Hepatocyte (in vitro differentiated cells): ENCODE results near the gene THRSP. TPM values are rescaled to one million over a fixed set of nuclear protein-coding genes. Genes with fewer than 3 reads are reported as not detected.

Experiments
- DNase-seq: peaks from one replicate; pipeline ENCODE4 v3.0.0-alpha.2; 2016; ENCODE audit warnings: low spot score
- H2AFZ ChIP-seq: fragments of 200-600 bp; sonication (generic); 2 replicates; pipeline ENCODE4 v1.6.0; 2016; ENCODE audit warnings: antibody characterized with exemption, mild to moderate bottlenecking
- H3K27ac ChIP-seq: fragments of 200-600 bp; sonication (generic); 2 replicates; pipeline ENCODE4 v1.5.1; 2016; ENCODE audit warnings: mild to moderate bottlenecking
- H3K27me3 ChIP-seq: fragments of 200-600 bp; sonication (generic); 2 replicates; pipeline ENCODE4 v1.6.1; 2016
- H3K36me3 ChIP-seq: fragments of 200-600 bp; sonication (generic); replicated peaks from 2 replicates; pipeline ENCODE4 v1.5.1; 2016; ENCODE audit warnings: low read depth; ENCODE audit not compliant: insufficient read depth
- H3K4me1 ChIP-seq: fragments of 200-600 bp; sonication (generic); 2 replicates; pipeline ENCODE4 v1.5.1; 2016; ENCODE audit warnings: mild to moderate bottlenecking, moderate library complexity; ENCODE audit not compliant: insufficient read depth
- H3K4me2 ChIP-seq: fragments of 200-600 bp; sonication (generic); 2 replicates; pipeline ENCODE4 v1.6.0; 2016
- H3K4me3 ChIP-seq: fragments of 200-600 bp; sonication (generic); 2 replicates; pipeline ENCODE4 v1.5.1; 2016; ENCODE audit warnings: mild to moderate bottlenecking
- H3K79me2 ChIP-seq: fragments of 200-600 bp; sonication (generic); 2 replicates; pipeline ENCODE4 v1.6.0; 2017; ENCODE audit warnings: mild to moderate bottlenecking
- H3K9me2 ChIP-seq: fragments of 200-600 bp; sonication (generic); replicated peaks from 2 replicates; pipeline ENCODE4 v1.6.0; 2017; ENCODE audit warnings: mild to moderate bottlenecking; ENCODE audit not compliant: insufficient read depth
- H3K9me3 ChIP-seq: fragments of 200-600 bp; sonication (generic); 2 replicates; pipeline ENCODE4 v1.5.1; 2016; ENCODE audit warnings: low read depth, mild to moderate bottlenecking
- H4K20me1 ChIP-seq: fragments of 200-600 bp; sonication (generic); 2 replicates; pipeline ENCODE4 v1.6.0; 2016; ENCODE audit warnings: mild to moderate bottlenecking; ENCODE audit not compliant: insufficient read depth, poor library complexity, severe bottlenecking
- EZH2 ChIP-seq: fragments of 200-600 bp; sonication (generic); IDR thresholded peaks from 2 replicates; pipeline ENCODE4 v1.6.1; 2016; ENCODE audit warnings: antibody characterized with exemption, mild to moderate bottlenecking, borderline replicate concordance
- EZH2phosphoT487 ChIP-seq: fragments of 200-600 bp; sonication (generic); IDR thresholded peaks from one replicate; pipeline ENCODE4 v1.6.1; 2018; ENCODE audit warnings: antibody characterized with exemption, mild to moderate bottlenecking, low read depth, moderate library complexity; ENCODE audit not compliant: unreplicated experiment, severe bottlenecking
- WGBS: methylation state at CpG from one replicate; pipeline ENCODE4 v1.1.6; 2016; ENCODE audit warnings: low lambda C conversion rate; ENCODE audit errors: missing lambda C conversion rate; 5-methylcytosine and 5-hydroxymethylcytosine counted together
- polyA plus RNA-seq: library from polyadenylated mRNA; unstranded; fragments of >200 nt; fragmentation: Nextera tagmentation; extraction: Ambion mirVana; gene quantifications from 2 replicates; pipeline ENCODE4 v1.2.1, GENCODE V29; 2016
- total RNA-seq: library from RNA; depleted of rRNA; stranded (reverse); fragments of >200 nt; gene quantifications from 2 replicates; pipeline ENCODE4 v1.2.3, GENCODE V29; 2014
- TF ChIP-seq, protein P1 (sequence below): fragments of 200-600 bp; sonication (generic); IDR thresholded peaks from 2 replicates; pipeline ENCODE4 v1.5.1; 2016; ENCODE audit warnings: antibody characterized with exemption, mild to moderate bottlenecking; ENCODE audit not compliant: poor library complexity

THRSP gene
- total and polyA plus RNA-seq, 2 experiments from 2014 or later = 0.17 TPM

DNA sequence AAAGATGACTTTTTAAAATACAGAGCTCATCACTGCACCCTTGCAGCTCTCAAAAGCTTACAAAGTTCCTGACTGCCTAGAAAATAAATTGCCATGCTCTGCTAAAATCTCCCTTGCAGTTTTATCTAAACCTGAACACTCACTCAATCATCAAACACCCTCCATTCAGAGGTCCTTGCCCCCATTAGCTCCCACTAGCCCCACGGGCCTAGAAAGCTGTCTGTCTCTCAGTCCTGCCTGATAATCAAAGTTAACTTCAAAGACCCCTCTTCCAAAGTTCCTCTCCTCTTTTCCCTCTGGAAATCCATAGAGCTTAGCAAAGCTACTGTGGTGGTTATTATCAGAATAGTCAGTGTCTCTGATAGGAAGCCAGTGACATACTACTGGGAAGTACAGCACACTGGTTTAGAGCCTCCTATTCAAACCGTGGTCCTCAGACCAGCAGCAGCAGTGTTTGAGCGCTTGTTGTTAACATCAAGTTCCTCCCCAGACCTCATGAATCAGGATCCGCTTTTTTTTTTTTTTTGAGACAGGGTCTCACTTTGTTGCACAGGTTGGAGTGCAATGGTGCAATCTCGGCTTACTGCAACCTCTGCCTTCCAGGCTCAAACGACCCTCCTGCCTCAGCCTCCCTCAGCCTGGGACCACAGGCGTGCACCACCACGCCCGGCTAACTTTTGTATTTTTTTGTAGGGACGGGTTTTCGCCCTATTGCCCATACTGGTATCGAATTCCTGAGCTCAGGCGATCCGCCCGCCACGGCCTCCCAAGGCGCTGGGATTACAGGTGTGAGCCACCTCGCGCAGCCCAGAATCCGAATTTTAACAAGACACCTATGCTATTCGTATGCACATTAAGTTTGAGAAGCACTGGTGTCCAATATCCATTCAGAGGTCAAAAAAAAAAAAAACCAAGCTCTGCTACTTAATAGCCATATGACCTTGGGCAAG is 14.8 kb downstream of the THRSP start:
- H3K36me3 ChIP-seq = no peaks in the 10 kb centered on the region
- H3K79me2 ChIP-seq = peaks cover 66% of the 10 kb centered on the region
- no peaks in the 10 kb centered on the region for H3K9me2 ChIP-seq
- WGBS = 34% methylated on average over 21 of the region's 21 CpGs
- peaks cover 29% of the 10 kb centered on the region for H4K20me1 ChIP-seq
- DNase-seq = no peak
- H3K4me3 ChIP-seq = peak overlapping the region; percentile 94
- peak overlapping the region; percentile 95 for H3K4me2 ChIP-seq
- peak overlapping the region; percentile 95 for H2AFZ ChIP-seq
- no peaks in the 10 kb centered on the region for H3K9me3 ChIP-seq
- H3K27me3 ChIP-seq = no peaks in the 10 kb centered on the region
- H3K4me1 ChIP-seq = peaks cover 13% of the 10 kb centered on the region
- TF ChIP-seq EZH2 (no peak), EZH2phosphoT487 (no peak)
- TF ChIP-seq, protein P1, sequence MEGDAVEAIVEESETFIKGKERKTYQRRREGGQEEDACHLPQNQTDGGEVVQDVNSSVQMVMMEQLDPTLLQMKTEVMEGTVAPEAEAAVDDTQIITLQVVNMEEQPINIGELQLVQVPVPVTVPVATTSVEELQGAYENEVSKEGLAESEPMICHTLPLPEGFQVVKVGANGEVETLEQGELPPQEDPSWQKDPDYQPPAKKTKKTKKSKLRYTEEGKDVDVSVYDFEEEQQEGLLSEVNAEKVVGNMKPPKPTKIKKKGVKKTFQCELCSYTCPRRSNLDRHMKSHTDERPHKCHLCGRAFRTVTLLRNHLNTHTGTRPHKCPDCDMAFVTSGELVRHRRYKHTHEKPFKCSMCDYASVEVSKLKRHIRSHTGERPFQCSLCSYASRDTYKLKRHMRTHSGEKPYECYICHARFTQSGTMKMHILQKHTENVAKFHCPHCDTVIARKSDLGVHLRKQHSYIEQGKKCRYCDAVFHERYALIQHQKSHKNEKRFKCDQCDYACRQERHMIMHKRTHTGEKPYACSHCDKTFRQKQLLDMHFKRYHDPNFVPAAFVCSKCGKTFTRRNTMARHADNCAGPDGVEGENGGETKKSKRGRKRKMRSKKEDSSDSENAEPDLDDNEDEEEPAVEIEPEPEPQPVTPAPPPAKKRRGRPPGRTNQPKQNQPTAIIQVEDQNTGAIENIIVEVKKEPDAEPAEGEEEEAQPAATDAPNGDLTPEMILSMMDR = no peak
- H3K27ac ChIP-seq = peak overlapping the region; percentile 98

DNA sequence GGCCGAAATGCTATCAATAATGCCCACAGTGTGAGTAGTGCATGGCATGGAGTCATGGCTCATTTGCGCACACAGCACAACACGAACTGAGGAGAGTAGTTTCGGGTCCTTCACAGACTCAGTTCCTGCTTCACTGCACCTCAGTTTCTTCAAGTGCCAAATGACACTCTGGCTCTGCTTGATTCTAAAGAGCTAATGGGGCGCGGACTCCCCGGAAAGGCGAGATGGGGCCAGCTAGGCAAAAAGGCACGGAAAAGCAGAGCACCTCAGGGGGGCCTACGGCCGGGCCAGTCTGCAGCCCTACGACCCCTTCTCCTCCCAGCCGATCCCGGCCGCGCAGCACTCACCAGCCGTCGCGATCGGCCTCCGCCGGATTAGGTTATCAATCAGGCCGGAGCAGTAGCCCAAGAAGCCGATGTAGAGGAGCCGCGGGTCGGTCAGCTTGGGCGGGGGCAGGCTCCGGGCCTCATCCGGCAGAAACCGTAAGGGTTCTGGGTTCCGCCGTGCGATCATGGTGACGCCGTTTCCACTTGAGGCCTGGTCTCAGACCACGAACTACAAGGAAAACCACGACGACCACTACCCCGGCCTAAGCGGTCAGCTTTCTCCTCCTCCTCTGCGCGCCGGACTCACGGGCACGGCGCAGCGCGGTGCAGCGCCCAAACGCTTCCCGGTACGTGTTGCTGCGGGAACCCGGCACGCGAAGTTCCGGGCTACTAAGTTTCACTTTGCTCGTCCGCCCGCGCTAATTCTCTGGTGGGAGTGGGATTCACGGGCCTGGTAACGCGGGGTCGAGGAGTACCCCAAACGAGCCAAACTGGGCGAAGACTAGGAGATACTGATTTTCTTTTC is 15.8 kb downstream of the THRSP start, which contains the start of gene NDUFC2:
TSS of gene NDUFC2 (minus strand) at position 631 of the 852 bp plus-strand sequence. CDS start at position 513, 118 bp downstream.
- peak within 1 kb of the TSS; percentile 98 for H3K27ac ChIP-seq
- TF ChIP-seq EZH2phosphoT487 (no peak), EZH2 (no peak)
- TF ChIP-seq, protein P1 = no peak
- H3K9me3 ChIP-seq = no peaks in the 10 kb centered on the region
- peaks cover 13% of the 10 kb centered on the region for H3K4me1 ChIP-seq
- no peaks in the 10 kb centered on the region for H3K36me3 ChIP-seq
- H3K79me2 ChIP-seq = peaks cover 57% of the 10 kb centered on the region
- DNase-seq = peak; percentile 90
- peaks cover 27% of the 10 kb centered on the region for H4K20me1 ChIP-seq
- H3K4me2 ChIP-seq = peak within 1 kb of the TSS; percentile 95
- no peaks in the 10 kb centered on the region for H3K9me2 ChIP-seq
- peak within 1 kb of the TSS; percentile 95 for H2AFZ ChIP-seq
- no peaks in the 10 kb centered on the region for H3K27me3 ChIP-seq
- 2% methylated on average over 68 of the region's 68 CpGs for WGBS
- H3K4me3 ChIP-seq = peak within 1 kb of the TSS; percentile 94

DNA sequence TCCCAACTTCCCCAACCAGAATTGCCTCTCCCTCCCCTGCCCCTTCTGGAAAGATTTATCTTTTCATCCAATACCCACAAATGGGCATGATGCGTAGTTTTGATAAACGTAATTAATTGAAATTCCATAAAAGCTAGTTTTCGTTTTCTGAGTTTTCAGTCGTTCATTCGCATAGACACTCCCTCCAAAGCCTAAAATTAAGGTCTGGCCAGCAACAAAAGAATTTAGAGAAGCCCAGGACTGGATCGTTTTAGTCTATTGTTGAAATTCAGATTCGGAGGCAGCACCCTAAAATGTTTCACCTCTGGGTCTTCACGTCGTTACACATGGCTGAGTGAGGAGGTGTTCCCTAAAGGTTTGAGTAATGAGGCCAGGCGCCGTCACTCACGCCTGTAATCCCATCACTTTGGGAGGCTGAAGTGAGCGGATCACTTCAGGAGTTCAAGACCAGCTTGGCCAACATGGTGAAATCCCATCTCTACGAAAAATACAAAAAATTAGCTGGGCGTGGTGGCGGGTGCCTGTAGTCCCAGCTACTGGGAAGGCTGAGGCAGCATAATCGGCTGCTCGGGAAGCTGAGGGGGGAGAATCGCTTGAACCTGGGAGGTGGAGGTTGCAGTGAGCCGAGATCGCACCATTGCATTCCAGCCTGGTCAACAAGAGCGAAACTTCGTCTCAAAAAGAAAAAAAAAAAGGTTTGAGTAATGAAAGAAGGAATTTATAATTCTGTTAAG is 16.6 kb downstream of the THRSP start:
- Histone ChIP-seq H3K4me3 (peak overlapping the region; percentile 94), H3K9me2 (no peaks in the 10 kb centered on the region), H3K79me2 (peaks cover 49% of the 10 kb centered on the region), H3K27ac (peak overlapping the region; percentile 98), H4K20me1 (peaks cover 25% of the 10 kb centered on the region), H3K27me3 (no peaks in the 10 kb centered on the region), H3K9me3 (no peaks in the 10 kb centered on the region), H3K4me1 (peaks cover 13% of the 10 kb centered on the region), H3K4me2 (peak overlapping the region; percentile 95), H2AFZ (peak overlapping the region; percentile 95), H3K36me3 (no peaks in the 10 kb centered on the region)
- 73% methylated on average over 23 of the region's 23 CpGs for WGBS
- TF ChIP-seq EZH2 = no peak
- TF ChIP-seq, protein P1 = no peak
- no peak for TF ChIP-seq EZH2phosphoT487
- DNase-seq = no peak
